C4-2B (cell line): Measurements from ENCODE around the gene FAM83F.
"Not testable (repeated sequence)": the region's sequence is repeated elsewhere in the genome, so short reads cannot be mapped to it uniquely, and the experiment has no call there.

Experiments used
- H3K27ac ChIP-seq: fragments of 450-650 bp; 2 replicates; pipeline ENCODE4 v1.5.1; 2017
- CTCF ChIP-seq: fragments of 450-650 bp; conservative IDR thresholded peaks from 2 replicates; pipeline ENCODE4 v1.5.1; 2017; ENCODE audit warnings: mild to moderate bottlenecking
- ZFX ChIP-seq: fragments of 450-650 bp; IDR thresholded peaks from 2 replicates; pipeline ENCODE4 v1.6.1; 2017

FAM83F gene

DNA sequence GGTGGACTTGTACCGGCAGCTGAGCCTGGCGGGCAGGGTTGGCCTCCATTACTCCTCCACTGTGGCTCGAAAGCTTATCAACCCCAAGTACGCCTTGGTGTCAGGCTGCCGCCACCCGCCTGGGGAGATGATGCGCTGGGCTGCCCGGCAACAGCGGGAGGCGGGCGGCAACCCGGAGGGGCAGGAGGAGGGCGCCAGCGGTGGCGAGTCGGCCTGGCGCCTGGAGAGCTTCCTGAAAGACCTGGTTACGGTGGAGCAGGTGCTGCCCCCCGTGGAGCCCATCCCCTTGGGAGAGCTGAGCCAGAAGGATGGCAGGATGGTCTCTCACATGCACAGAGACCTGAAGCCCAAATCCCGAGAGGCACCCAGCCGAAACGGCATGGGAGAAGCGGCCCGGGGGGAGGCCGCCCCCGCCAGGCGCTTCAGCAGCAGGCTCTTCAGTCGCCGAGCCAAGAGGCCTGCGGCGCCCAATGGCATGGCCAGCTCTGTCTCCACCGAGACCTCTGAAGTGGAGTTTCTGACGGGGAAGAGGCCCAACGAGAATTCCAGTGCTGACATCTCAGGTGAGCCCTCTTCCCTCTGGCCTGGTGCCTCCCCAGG, 26.7 kb downstream of the FAM83F start:
- no peak overlapping the region for H3K27ac ChIP-seq
- TF ChIP-seq CTCF (no peak), ZFX (no peak)

- H3K27ac ChIP-seq, result no peak overlapping the region
Measured at GRCh38 chr22:40022536-40023240, 27.9 kb downstream of the FAM83F start.

DNA sequence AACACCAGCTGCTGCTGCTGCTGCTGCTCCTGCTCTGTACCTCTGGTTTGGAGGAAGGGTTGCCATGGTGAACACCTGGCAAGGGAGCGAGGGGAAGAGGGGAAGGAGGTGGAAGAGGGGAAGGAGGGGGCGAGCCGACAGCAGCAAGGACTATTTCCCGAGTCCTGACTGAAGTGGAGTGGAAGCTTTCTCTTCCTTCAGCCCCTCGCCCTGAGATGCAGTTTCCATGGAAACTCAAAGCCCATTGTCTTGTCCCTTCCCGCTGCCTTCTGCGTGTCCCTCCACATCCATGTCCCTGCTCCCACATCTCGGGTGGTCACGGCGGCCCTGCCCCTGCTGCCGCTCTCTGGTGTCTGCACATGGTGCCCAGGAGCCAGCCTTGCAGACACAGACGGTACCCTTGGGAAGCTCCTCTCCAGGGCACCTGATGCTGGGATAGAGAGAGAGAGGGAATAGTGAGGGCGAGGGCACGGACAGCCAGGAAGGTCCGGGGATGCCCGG, 28.6 kb downstream of the FAM83F start:
- H3K27ac ChIP-seq, result no peak overlapping the region
- no peak for TF ChIP-seq CTCF
- TF ChIP-seq ZFX, result no peak

More at GRCh38 chr22:40022536-40023240, 27.9 kb downstream of the FAM83F start:
- TF ChIP-seq ZFX, result no peak
- TF ChIP-seq CTCF, result no peak

DNA sequence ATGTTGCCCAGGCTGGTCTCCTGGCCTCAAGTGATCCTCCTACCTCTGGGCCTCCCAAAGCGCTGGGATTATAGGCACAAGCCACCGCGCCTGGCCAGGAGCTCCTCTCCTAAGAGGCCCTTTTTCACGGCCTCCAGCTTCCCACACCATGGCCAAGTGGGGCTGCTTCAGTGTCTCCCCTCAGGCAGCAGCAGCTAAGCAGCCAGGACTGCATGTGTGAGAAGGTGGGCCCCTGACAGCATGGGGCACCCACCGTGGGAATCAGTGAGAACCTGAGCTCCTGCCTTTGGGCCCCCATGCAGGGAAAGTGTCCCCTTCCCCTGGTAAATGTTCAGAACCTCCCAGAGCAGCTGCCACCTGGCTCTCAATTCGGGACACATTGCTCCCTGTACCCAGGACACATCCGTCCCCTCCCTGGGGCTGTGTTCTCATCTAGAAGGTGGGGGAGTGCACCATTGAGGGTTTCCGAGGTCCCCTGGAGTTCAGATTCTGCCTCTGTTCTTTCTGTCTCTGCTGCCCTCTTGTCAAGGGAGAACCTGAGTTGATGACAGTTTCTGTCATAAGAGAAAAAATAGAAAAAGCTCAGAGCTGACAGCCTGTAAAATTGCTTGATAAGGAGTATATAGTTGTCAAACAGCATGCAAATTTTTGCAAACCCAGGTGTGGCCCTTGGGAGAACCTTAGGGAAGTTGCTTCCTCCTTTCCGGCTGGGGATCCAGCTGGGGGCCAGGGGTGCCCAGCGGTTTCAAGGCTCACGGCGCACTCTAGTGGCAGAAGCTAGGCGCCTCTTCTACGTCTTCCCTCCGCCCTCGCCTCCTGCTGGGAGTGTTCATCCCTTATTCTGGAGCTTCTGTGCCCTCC, 29.7 kb downstream of the FAM83F start:
- peak; percentile 93 for TF ChIP-seq CTCF
- no peak for TF ChIP-seq ZFX
- H3K27ac ChIP-seq, result no peak overlapping the region

DNA sequence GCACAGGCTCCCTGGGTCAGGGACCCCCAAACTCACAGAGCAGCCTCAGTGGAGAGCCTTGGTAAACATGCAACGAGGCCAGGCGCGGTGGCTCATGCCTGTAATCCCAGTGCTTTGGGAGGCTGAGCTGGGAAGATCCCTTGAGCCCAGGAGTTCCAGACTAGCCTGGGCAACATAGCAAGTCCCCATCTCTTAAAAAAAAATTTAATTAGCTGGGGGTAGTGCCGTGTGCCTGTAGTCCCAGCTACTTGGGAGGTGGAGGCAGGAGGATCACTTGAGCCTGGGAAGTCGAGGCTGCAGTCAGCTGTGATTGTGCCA, 30.3 kb downstream of the FAM83F start:
- not testable (repeated sequence) for H3K27ac ChIP-seq

- no peak overlapping the region for H3K27ac ChIP-seq
- no peak for TF ChIP-seq ZFX
- no peak for TF ChIP-seq CTCF
Measured at GRCh38 chr22:40025856-40026255, 31.1 kb downstream of the FAM83F start.

GRCh38 chr22:40026641-40027040, 31.9 kb downstream of the FAM83F start:
- TF ChIP-seq ZFX, result no peak
- TF ChIP-seq CTCF, result no peak
- no peak overlapping the region for H3K27ac ChIP-seq
